Liver (tissue), 9 donors: ENCODE measurements around the gene VEGFA. TPM values are rescaled to one million over a fixed set of nuclear protein-coding genes. Genes with fewer than 3 reads are reported as not detected.

Source experiments
- DNase-seq: peaks from one replicate; pipeline ENCODE4 v3.0.0-alpha.2; 2017; ENCODE audit warnings: low spot score
- H3K27ac ChIP-seq, 2 donors: one replicate each; pipeline ENCODE4 v1.7.0; 2013; ENCODE audit warnings: inconsistent platforms in 2 of 2, low read length in 2 of 2, control low read depth in 1 of 2, low read depth in 1 of 2, mild to moderate bottlenecking in 1 of 2
- H3K27me3 ChIP-seq, 4 donors: one replicate each; pipeline versions ENCODE4 v1.6.1 to v1.7.0; 2013; ENCODE audit warnings: low read length in 3 of 4, inconsistent platforms in 1 of 4, mild to moderate bottlenecking in 1 of 4, moderate library complexity in 1 of 4; ENCODE audit not compliant: control insufficient read depth in 4 of 4, insufficient read depth in 4 of 4
- H3K36me3 ChIP-seq, 4 donors: one replicate each; pipeline versions ENCODE4 v1.6.1 to v1.7.0; 2013; ENCODE audit warnings: low read length in 3 of 4, mild to moderate bottlenecking in 3 of 4, low read depth in 1 of 4, moderate library complexity in 1 of 4; ENCODE audit not compliant: control insufficient read depth in 4 of 4, insufficient read depth in 3 of 4
- H3K4me1 ChIP-seq, 4 donors: one replicate each; pipeline versions ENCODE4 v1.6.1 to v1.7.0; 2013; ENCODE audit warnings: low read length in 3 of 4, mild to moderate bottlenecking in 3 of 4, moderate library complexity in 1 of 4; ENCODE audit not compliant: control insufficient read depth in 4 of 4, insufficient read depth in 4 of 4
- H3K4me3 ChIP-seq, 3 donors: one replicate each; pipeline versions ENCODE4 v1.6.1 to v1.7.0; 2013; ENCODE audit warnings: low read length in 3 of 3, control low read depth in 1 of 3, low read depth in 1 of 3, mild to moderate bottlenecking in 1 of 3
- H3K9ac ChIP-seq, 2 donors: one replicate each; pipeline ENCODE4 v1.7.0; 2013; ENCODE audit warnings: low read length in 2 of 2, mild to moderate bottlenecking in 2 of 2, moderate library complexity in 2 of 2, control low read depth in 1 of 2, low read depth in 1 of 2
- H3K9me3 ChIP-seq, 4 donors: one replicate each; pipeline versions ENCODE4 v1.6.1 to v1.7.0; 2013; ENCODE audit warnings: low read length in 3 of 4; ENCODE audit not compliant: control insufficient read depth in 4 of 4
- ATF3 ChIP-seq: IDR thresholded peaks from 2 replicates; pipeline ENCODE4 v1.6.1; 2016; ENCODE audit warnings: antibody characterized with exemption
- CTCF ChIP-seq: fragments of 150-350 bp; IDR thresholded peaks from 2 replicates; pipeline ENCODE4 v1.5.1; 2017; ENCODE audit warnings: improper control_type of control experiment, low read depth, low read length; ENCODE audit not compliant: missing input control
- EGR1 ChIP-seq, 2 donors: IDR thresholded peaks; 2 replicates each; pipeline ENCODE4 v1.6.1; 2016 to 2018; ENCODE audit warnings: antibody characterized with exemption in 2 of 2, low read depth in 2 of 2
- FOXA1 ChIP-seq: IDR thresholded peaks from 2 replicates; pipeline ENCODE4 v1.6.1; 2016; ENCODE audit warnings: antibody characterized with exemption
- FOXA2 ChIP-seq: IDR thresholded peaks from 2 replicates; pipeline ENCODE4 v1.6.1; 2016; ENCODE audit warnings: antibody characterized with exemption
- GABPA ChIP-seq, 2 donors: IDR thresholded peaks in 1 of 2; conservative IDR thresholded peaks in 1 of 2; 2 replicates each; pipeline ENCODE4 v1.6.1; 2016; ENCODE audit warnings: antibody characterized with exemption in 2 of 2, mild to moderate bottlenecking in 1 of 2, moderate library complexity in 1 of 2
- HNF4A ChIP-seq, 2 donors: conservative IDR thresholded peaks; 2 replicates each; pipeline ENCODE4 v1.6.1; 2016; ENCODE audit warnings: antibody characterized with exemption in 2 of 2, mild to moderate bottlenecking in 2 of 2
- HNF4G ChIP-seq: IDR thresholded peaks from 2 replicates; pipeline ENCODE4 v1.6.1; 2016; ENCODE audit warnings: antibody characterized with exemption
- JUND ChIP-seq, 2 donors: IDR thresholded peaks; 2 replicates each; pipeline ENCODE4 v1.6.1; 2016; ENCODE audit warnings: antibody characterized with exemption in 2 of 2
- RAD21 ChIP-seq, 2 donors: IDR thresholded peaks; 2 replicates each; pipeline ENCODE4 v1.6.1; 2016; ENCODE audit warnings: antibody characterized with exemption in 2 of 2, mild to moderate bottlenecking in 2 of 2
- RXRA ChIP-seq, 2 donors: IDR thresholded peaks; 2 replicates each; pipeline ENCODE4 v1.6.1; 2017 to 2018; ENCODE audit warnings: antibody characterized with exemption in 2 of 2, mild to moderate bottlenecking in 1 of 2
- SP1 ChIP-seq: IDR thresholded peaks from 2 replicates; pipeline ENCODE4 v1.6.1; 2018; ENCODE audit warnings: antibody characterized with exemption, mild to moderate bottlenecking
- TAF1 ChIP-seq: conservative IDR thresholded peaks from 2 replicates; pipeline ENCODE4 v1.6.1; 2016; ENCODE audit warnings: antibody characterized with exemption, mild to moderate bottlenecking
- YY1 ChIP-seq: IDR thresholded peaks from 2 replicates; pipeline ENCODE4 v1.6.1; 2016; ENCODE audit warnings: antibody characterized with exemption, mild to moderate bottlenecking
- WGBS: extraction: QIAGEN DNeasy Blood & Tissue Kit; methylation state at CpG from one replicate; pipeline ENCODE4 v1.1.7; 2013; 5-methylcytosine and 5-hydroxymethylcytosine counted together
- polyA plus RNA-seq, 2 donors: library from polyadenylated mRNA; stranded (reverse) in 1 of 2; unstranded in 1 of 2; fragments of 200-250 nt in 1 of 2; fragments of >200 nt in 1 of 2; fragmentation: Nextera tagmentation in 1 of 2; extraction: Ambion mirVana in 1 of 2; gene quantifications; one replicate each; pipeline versions ENCODE4 v1.2.1 to v1.2.3, GENCODE V29; 2013 to 2015
- total RNA-seq, 2 donors: library from RNA; depleted of rRNA; stranded (reverse); fragments of >200 nt; gene quantifications; one replicate each; pipeline ENCODE4 v1.2.3, GENCODE V29; 2014
- TF ChIP-seq, protein P1 (sequence below): IDR thresholded peaks from 2 replicates; pipeline ENCODE4 v1.6.1; 2016; ENCODE audit warnings: antibody characterized with exemption
- TF ChIP-seq, protein P2 (sequence below): IDR thresholded peaks from 2 replicates; pipeline ENCODE4 v1.6.1; 2016; ENCODE audit warnings: antibody characterized with exemption
- donor health status: healthy.
- donor health status: healthy.
- donor health status: healthy.
- donor health status: healthy.
- donor health status: healthy.

VEGFA gene
- total and polyA plus RNA-seq, 4 donors = 14.7 to 160 (median 65.2) TPM

DNA sequence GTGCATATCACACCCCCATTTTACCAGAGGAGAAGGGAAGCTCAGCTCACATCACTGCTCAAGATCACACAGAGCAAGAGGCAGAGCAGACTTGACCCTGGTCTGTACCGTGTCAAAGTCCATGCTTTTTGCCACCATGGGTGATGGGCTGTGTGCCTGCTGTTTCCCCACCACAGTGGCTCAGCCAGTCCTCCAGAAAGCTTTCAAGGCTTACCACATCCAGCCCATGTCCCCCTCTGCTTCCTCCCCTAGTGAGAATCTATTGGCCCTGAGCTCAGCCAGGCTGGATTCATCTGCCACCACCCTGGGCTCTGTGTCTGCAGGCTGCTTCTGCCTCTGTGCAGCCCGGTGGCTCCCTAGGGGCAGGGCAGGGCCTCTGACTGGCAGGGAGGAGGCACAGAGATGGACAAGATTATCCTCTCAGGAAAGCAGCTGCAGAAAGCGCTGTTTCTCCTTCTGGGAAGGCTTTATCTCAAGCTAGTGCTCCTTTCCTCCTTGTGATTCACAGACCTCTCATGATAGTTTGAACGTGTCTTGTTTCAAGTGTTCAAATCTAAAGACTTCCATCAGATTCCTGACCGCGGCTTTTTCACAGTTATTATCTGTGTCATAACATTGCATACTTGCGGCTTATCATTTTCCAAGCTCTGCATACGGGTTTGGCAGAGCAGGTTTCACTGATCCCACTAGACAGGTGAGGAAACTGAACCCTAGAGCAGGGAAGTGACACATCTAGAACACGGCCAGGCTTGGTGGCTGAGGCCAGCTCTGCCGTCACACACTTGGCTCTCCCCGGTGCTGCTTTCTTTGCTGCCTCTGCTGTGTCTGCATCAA is 37.4 kb downstream of the VEGFA start:
- H3K9ac ChIP-seq = no peak overlapping the region
- TF ChIP-seq SP1 (peak; percentile 74), YY1 (no peak), HNF4G (peak; percentile 57), RAD21 (IDR thresholded peaks at IDR 0.05) (peak in 1 of 2 donors; percentile 24), HNF4A (conservative IDR thresholded peaks at IDR 0.05) (peak; percentile 86 to 87), FOXA1 (peak; percentile 29), RXRA (IDR thresholded peaks at IDR 0.05) (peak; percentile 48 to 52), JUND (IDR thresholded peaks at IDR 0.05) (no peak)
- TF ChIP-seq, protein P1, sequence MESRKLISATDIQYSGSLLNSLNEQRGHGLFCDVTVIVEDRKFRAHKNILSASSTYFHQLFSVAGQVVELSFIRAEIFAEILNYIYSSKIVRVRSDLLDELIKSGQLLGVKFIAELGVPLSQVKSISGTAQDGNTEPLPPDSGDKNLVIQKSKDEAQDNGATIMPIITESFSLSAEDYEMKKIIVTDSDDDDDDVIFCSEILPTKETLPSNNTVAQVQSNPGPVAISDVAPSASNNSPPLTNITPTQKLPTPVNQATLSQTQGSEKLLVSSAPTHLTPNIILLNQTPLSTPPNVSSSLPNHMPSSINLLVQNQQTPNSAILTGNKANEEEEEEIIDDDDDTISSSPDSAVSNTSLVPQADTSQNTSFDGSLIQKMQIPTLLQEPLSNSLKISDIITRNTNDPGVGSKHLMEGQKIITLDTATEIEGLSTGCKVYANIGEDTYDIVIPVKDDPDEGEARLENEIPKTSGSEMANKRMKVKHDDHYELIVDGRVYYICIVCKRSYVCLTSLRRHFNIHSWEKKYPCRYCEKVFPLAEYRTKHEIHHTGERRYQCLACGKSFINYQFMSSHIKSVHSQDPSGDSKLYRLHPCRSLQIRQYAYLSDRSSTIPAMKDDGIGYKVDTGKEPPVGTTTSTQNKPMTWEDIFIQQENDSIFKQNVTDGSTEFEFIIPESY = no peak
- TF ChIP-seq, protein P2, sequence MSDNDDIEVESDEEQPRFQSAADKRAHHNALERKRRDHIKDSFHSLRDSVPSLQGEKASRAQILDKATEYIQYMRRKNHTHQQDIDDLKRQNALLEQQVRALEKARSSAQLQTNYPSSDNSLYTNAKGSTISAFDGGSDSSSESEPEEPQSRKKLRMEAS = peak; percentile 6
- 56% methylated on average over 11 of the region's 11 CpGs for WGBS
- DNase-seq = no peak
- H3K4me1 ChIP-seq = peaks cover 26 to 66% (median 51%) of the 10 kb centered on the region in 4 donors
- H3K9me3 ChIP-seq = no peaks in the 10 kb centered on the region
- H3K27ac ChIP-seq = peak overlapping the region; percentile 90 to 95
- no peaks in the 10 kb centered on the region for H3K27me3 ChIP-seq
- H3K4me3 ChIP-seq = no peak overlapping the region
- no peaks in the 10 kb centered on the region for H3K36me3 ChIP-seq

GRCh38 chr6:43808412-43808811 is 38.4 kb downstream of the VEGFA start:
- DNase-seq = no peak
- WGBS = 97% methylated on average over 7 of the region's 7 CpGs
- Histone ChIP-seq H3K27ac (no peak overlapping the region), H3K4me1 (peaks cover 24 to 66% (median 48%) of the 10 kb centered on the region in 4 donors), H3K4me3 (no peak overlapping the region), H3K36me3 (no peaks in the 10 kb centered on the region), H3K9ac (no peak overlapping the region), H3K9me3 (no peaks in the 10 kb centered on the region), H3K27me3 (no peaks in the 10 kb centered on the region)
- TF ChIP-seq CTCF = no peak
- no peak for TF ChIP-seq RAD21 (IDR thresholded peaks at IDR 0.05)
- TF ChIP-seq JUND (IDR thresholded peaks at IDR 0.05) = no peak
- no peak for TF ChIP-seq ATF3
- no peak for TF ChIP-seq TAF1
- no peak for TF ChIP-seq HNF4A (conservative IDR thresholded peaks at IDR 0.05)
- no peak for TF ChIP-seq FOXA2
- no peak for TF ChIP-seq SP1
- TF ChIP-seq FOXA1 = no peak
- no peak for TF ChIP-seq GABPA (IDR thresholded peaks at IDR 0.05 in 1 of 2, conservative IDR thresholded peaks at IDR 0.05 in 1 of 2)
- no peak for TF ChIP-seq YY1
- TF ChIP-seq, protein P2 = no peak
- no peak for TF ChIP-seq EGR1 (IDR thresholded peaks at IDR 0.05; ENCODE audit: low read depth in 2 of 2)
